CD4-positive, alpha-beta T cell treated with Interleukin-4 for 4 hours (primary cell): Measurements from ENCODE around the gene RNF31.

Source experiments
- DNase-seq: peaks from one replicate; pipeline ENCODE4 v3.0.0-alpha.2; 2020

RNF31 gene

DNA sequence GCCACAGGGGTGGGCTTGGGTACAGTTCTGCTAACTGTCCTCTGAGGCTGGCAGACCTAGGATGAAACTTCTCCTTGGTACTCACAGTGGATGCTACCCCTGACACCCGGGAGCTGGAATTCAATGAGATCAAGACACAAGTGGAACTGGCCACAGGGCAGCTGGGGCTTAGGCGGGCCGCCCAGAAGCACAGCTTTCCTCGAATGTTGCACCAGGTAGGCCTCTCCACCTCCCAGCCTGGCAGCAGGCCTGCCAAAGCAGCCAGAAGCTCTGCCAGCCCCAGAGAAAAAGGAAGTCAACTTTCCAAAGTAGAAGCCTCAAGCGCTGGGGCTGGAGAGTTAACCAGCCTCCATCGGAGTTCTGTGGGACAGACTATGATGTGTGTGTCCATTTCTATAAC is 30.1 kb upstream of the RNF31 start:
- no peak for DNase-seq

DNA sequence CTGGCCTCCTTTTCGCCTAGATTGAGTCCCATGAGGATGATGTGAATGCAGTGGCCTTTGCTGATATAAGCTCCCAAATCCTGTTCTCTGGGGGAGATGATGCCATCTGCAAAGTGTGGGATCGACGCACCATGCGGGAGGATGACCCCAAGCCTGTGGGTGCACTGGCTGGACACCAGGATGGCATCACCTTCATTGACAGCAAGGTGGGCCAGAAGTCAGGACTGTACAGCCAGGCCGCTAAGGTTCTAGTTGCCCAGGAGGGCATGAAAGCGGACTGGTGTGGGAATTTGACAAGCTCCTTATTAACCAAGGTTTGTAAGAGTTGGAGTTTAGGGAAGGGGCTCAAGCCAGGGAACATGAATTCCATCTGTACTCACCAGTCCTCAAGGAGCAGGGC is 27.6 kb upstream of the RNF31 start:
- no peak for DNase-seq

DNA sequence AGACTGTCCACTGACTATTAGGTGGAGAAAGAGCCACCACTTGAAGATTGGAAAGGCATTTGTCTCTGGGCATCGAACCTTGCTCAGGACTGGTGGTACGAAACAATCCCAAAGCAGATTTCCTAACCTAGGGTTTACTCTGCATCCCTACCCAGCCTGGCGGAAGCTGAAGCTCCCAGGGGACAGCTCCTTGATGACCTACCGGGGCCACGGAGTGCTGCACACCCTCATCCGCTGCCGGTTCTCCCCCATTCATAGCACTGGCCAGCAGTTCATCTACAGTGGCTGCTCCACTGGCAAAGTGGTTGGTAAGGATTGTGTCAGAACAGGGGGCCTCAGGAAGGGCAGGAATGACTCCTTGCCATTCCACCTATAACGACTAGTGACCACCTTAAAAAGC is 26.1 kb upstream of the RNF31 start:
- no peak for DNase-seq

DNA sequence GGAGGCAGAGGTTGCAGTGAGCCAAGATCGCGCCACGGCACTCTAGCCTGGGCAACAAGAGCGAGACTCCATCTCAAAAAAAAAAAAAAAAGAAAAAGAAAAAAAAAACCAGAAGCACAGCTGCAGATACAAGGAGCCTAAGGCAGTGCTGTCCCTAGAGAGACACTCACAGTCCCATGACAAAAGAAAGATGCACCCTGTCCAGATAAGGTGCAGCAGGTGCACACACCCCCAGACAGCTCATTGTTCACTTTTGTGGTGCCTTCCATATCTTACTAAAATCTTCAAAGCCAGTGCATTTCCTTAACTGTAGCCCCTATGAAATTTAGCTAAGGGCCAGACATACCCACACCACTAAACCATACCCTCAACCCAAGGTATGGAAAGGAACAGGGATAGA is 24.9 kb upstream of the RNF31 start:
- no peak for DNase-seq

DNA sequence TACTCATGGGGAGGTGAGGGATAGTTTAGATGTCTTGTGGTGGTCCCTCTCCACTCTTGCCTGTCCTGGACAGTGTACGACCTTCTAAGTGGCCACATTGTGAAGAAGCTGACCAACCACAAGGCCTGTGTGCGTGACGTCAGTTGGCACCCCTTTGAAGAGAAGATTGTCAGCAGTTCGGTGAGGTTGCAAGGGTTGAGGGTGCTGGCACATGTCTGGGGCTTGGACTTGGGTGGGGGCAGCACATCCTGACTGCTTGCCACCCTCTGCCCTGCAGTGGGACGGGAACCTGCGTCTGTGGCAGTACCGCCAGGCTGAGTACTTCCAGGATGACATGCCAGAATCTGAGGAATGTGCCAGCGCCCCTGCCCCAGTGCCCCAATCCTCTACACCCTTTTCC is 24.4 kb upstream of the RNF31 start:
- DNase-seq = no peak

DNA sequence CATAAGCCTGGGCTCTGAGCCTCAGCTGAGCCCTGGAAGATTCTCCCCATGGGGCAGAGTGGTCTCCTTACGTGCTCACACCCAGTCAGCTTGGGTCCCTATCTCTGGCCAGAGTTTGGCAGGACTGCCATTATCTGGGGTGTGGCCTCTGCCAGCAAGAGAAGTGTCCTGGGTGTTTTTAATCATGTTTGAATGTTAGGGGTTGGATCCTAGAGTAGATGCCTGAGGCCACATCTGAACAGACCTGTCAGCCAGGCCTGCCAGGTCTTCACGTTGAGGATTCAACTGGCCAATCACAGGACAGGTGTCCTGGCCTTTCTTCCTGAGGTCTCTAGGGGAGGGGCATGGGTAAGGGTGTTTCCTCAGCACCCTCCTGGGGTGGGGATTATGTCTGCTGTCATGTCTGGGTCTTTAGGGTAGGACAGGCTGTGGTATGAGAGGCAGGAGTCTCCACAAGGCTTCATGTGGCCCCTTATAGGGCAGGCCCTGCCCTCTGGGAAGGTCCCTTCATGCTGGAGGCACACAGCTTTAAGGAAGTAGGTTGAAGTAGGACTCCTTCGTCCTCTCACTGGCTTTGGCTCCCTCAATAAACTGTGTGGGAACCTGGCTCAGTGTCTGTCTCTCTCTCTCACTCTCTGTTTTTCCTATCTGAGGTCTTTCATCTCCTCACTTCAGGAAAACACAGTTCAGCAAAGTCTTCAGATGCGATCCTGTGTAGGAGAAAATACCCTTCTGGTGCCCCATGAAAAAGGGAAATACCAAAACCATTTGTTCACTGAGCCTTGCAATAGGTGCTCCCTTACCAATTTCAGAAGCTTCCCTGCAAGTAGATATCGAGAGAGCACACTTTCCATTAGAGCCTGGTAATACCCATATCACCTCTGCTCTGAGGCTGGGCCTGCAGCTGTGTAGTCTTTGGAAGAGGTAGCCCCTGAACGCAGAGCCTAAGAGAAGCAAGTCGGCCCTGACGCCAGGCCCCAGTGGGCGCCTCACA is 23.6 kb upstream of the RNF31 start:
- no peak for DNase-seq

DNA sequence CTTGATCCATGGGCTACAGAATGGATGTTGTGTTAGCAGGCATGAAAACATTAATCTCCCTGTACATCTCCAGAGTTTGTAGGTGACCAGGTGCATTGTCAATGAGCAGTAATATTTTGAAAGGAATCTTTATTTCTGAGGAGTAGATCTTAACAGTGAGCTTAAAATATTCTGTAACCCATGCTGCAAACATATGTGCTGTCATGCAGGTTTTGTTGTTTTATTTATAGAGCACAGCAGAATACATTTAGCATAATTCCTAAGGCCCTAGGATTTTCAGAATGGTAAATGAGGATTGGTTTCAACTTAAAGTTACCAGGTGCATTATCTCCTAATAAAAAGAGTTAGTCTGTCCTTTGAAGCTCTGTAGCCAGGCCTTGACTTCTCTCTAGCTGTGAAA is 20.4 kb upstream of the RNF31 start:
- no peak for DNase-seq

DNA sequence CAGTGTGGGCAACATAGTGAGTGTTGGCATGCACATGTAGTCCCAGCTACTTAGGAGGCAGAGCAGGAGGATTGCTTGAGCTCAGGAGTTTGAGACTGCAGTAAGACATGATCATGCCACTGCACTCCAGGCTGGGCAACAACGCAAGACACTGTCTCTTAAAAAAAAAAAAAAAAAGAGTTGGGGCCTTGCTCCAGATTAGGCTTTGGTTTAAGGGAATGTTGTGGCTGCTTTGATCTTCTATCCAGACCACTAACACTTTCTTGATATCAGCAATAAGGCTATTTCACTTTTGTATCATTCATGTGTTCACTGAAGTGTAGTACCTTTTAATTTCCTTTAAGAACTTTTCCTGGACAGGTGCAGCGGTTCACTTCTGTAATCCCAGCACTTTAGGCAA is 19.6 kb upstream of the RNF31 start:
- no peak for DNase-seq

DNA sequence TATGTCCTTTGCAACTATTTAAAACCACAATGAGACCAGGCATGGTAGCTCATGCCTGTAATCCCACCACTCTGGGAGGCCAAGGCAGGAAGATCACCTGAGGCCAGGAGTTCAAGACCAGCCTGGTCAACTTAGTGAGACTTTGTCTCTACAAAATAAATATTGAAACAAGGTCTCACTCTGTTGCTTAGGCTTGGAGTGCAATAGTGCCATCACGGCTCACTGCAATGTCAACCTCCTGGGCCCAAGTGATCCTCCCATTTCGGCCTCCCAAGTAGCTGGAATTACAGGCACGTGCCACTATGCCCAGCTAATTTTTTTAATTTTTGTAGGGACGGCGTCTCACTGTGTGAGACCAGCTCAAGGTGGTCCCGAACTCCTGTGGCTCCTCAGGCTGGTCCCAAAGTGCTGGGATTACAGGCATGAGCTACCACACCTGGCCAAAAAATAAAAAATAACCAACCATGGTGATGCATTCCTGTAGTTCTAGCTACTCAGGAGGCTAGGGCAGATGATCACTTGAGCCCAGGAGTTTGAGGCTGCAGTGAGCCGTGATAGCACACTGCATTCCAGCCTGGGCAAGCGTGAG is 17.8 kb upstream of the RNF31 start:
- no peak for DNase-seq

DNA sequence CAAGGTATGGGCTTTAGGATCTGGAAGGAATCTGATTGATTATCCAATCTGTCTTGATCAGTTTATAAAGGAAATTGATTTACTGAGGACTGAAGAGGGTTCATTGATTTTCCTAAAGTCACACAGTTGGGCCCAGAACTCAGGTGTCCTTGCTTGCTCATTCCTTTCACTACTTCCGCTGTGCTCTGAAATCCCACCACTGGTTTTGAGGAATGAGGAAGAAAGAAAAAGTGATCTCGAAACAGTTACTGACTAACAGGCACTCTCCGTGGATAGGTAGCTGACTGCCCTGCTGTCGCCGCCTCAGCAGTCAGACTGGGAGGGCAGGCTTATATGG is 16.9 kb upstream of the RNF31 start, which contains the start of gene FITM1:
Gene FITM1 (plus strand): TSS at position 280 of the 337 bp plus-strand sequence. CDS start 905 bp downstream, outside the sequence.
- DNase-seq = no peak

DNA sequence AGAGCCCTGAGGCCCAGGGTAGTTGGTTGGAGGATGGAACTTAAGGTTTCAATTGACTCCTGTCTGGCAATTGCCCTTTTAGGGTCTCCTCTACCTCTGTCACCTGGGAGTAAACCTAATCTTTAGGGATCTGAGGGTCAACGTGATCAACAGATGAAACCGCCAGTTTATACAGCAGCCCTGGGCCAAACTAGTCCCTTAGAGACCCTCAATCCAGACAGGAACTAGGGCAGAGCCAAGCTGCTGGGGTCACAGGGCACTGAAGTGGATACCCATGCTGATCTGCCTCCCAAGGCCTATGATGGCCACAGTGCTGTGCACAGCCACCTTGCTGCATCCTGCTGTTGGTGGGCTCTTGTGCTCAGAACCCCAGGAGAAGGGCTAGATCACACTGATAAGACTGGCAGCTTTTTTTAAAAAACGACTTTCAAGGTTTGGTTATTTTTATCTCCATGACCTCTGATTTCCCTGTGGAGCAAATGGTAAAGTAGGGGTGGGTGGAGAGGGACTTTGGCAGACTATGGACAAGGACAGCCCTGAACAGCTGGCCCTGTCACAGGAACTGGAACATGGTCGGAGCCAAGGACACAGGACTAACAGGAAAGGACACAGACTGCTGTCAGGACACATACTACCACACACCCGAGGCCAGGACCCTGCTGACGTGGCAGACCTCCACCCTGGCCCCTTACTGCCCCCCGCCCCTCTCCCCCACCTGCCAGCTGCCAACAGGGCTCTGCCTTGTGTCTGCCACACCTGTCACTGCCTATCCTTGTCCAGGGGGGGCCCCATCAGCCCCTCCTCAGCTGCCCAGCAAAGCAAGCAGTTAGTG is 16.4 kb upstream of the RNF31 start:
- DNase-seq = no peak

DNA sequence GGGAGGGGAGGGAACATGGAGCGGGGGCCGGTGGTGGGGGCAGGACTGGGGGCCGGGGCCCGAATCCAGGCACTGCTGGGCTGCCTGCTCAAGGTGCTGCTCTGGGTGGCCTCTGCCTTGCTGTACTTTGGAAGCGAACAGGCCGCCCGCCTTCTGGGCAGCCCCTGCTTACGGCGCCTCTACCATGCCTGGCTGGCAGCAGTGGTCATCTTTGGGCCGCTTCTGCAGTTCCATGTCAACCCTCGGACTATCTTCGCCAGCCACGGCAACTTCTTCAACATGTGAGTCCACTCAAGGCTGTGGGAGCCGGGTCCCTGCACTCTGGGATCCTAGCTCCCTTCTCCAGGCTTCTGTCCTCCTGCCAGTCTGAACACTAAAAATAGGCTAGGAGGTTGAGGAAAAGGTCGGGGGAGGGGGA is 15.7 kb upstream of the RNF31 start:
- DNase-seq = no peak

DNA sequence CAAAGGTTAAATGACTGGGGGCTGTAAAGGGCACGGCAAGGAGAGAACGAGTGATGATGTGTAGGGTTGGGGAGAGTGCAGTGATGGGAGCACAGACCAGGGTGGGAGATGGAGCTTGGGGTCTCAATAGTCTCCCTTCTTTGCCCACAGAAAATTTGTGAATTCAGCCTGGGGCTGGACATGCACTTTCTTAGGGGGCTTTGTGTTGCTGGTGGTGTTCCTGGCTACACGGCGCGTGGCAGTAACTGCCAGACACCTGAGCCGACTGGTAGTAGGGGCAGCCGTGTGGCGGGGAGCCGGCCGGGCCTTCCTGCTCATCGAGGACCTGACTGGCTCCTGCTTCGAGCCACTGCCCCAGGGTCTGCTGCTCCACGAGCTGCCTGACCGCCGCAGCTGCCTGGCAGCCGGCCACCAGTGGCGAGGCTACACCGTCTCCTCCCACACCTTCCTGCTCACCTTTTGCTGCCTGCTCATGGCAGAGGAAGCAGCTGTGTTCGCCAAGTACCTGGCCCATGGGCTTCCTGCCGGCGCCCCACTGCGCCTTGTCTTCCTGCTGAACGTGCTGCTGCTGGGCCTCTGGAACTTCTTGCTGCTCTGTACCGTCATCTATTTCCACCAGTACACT is 15.1 kb upstream of the RNF31 start:
- DNase-seq = peak; percentile 26

DNA sequence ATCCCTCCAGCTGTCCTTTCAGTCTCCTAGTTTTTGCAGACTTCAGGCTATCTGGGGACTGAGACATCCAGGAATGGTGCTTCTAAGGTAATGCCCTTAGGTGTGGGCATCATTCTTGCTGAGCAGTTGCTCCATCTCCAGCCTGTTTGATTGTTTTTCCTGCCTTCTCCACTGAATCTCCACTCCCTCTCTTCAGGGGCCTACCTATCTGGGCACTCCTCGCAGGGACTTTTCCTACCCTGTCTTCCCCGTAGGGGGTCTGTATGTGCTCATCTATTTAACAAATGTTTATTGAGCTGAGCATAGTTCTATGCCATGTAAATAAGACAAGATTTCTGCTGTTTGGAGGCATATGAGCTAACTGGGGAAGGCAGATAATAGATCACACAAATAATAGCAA is 14.3 kb upstream of the RNF31 start:
- DNase-seq = no peak

DNA sequence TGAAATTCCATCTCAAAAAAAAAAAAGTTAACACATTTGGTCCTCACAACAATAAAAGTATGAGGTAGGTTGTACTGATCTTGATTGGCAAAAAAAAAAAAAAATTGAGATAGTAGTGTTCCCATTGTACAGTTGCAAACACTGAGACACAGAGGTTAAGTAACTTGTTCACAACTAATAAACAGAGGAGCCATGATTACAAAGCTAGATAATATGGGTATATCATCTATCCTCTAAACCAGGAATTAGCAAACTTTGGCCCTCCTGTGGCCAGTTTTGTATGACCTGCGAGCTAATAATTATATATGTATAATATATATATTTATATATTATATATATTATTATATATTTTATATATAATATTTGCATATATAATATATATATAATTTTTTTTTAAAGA is 13.6 kb upstream of the RNF31 start:
- no peak for DNase-seq

DNA sequence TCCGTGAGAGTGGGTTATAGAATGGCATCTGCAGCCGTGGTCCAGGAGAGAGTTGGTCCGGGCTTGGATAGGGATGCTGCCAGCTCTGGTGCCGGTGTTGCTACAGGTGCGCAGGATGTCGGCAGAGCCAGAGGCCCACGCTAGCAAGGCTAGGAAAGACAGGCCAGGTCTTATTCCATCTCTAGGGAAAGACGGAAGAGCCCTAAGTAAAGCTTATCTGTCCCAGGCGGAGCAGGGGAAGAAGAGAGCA is 11.8 kb upstream of the RNF31 start:
- DNase-seq = no peak

DNA sequence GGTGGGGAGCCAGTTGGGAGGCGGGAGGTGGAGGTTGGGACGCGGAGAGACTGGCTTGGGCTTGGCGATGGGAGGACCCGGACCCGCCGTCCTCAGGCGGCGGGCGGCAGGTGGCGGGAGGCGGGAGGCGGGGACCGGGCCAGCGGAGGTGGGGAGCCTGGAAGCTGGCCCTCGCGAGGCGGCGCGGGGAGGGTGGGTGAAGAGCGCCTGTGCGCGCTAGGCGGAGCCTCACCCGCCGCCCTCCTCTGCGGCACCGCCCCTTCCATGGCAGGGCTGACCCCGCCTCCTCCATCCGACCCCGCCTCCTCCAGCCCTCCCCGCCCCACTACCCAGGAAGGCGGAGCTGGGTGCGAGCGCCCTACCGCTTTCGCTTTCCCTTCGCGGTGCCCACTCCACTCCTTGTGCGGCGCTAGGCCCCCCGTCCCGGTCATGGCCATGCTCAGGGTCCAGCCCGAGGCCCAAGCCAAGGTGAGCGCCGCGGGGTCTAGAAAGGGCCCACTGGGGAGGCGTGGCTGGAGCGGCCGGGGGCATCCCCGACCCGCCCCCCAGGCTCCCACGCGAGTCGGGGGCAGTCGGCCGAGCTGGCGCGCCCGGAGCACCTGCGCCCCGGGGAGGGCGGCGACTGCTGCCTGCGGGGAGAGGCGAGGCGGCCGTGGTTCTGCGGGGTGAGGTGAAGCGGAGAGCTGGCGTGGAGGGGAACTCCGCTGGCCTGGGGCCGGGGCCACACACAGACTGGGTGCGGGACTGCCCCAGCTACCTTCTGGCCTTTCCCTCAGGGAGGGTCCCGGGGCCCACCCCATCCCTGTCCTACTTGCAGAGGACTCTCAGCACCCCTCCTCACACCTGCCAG is 11.2 kb upstream of the RNF31 start, which contains the start of gene PSME1:
Gene PSME1 (plus strand): TSS at position 361 of the 850 bp plus-strand sequence. CDS start 69 bp downstream, at position 430.
- peak; percentile 91 for DNase-seq

DNA sequence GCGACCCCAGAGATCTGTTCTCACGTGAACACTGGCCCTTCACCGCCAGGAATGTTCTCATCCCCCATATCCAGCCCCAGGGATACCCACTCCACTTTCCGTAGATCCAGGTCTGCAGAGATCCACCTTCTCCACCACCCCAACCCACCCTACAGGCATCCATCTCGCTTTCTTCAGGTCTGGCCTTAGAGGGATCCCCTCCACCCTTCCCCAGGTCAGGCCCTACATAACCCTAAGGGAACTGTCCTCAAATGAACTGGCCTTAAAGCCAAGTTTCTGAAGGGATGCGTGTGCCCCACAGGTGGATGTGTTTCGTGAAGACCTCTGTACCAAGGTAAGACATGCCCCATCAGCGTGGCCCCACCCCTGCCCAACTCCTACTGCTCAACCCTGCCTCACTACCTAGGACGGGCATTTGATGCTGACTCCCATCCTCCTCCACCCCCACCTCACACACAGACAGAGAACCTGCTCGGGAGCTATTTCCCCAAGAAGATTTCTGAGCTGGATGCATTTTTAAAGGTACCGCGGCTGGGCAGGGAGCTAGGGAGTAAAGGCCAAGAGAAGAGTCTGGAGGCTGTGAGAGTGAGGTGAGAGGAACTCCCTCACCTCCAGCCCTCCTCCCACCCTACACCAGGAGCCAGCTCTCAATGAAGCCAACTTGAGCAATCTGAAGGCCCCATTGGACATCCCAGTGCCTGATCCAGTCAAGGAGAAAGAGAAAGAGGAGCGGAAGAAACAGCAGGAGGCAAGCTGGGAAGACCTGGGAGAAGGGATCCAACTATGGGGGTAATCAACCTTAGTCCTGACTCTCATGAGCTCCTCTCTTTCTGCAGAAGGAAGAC is 10.4 kb upstream of the RNF31 start:
- no peak for DNase-seq

DNA sequence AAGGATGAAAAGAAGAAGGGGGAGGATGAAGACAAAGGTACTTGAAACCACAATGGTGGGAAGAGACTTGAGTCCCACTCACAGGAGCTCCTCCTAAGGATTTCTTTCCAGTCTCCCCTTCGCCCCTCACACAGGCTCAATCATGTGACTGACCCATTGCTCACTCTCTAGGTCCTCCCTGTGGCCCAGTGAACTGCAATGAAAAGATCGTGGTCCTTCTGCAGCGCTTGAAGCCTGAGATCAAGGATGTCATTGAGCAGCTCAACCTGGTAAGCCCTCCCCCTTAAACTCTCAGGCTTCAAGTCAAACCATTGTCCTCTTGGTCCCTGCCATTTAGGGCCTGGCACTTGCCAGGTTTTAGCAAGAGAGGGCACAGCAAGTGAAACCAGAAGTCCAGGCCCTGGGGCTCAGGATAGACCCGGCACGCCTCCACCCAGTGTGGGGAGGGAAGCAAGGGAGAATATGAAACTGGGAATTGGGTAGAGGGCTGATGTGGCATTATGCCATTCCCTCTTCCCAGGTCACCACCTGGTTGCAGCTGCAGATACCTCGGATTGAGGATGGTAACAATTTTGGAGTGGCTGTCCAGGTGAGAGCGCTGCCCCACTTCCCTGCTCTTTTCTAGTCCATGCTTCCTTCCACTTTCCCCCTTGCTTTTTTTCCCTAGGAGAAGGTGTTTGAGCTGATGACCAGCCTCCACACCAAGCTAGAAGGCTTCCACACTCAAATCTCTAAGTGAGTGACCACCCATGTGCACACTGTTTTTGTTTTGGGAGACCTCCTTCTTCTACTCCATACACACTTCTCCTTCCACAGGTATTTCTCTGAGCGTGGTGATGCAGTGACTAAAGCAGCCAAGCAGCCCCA is 9.5 kb upstream of the RNF31 start:
- DNase-seq = no peak
